Activated B cell treated with CpG ODN at 0.5 μM for 24 hours (primary cell): ENCODE results near the gene NRROS. TPM values are rescaled to one million over a fixed set of nuclear protein-coding genes. Genes with fewer than 3 reads are reported as not detected.

ENCODE experiments used
- ATAC-seq: fragments of 200-7000 bp; cut with Tn5 transposase; one replicate; pipeline ENCODE4 v1.10.0; 2021; ENCODE audit warnings: low read depth, mild to moderate bottlenecking, moderate library complexity
- CTCF ChIA-PET: fragments of 350-600 bp; sonication (Branson Sonifier 250); formaldehyde crosslinking; loops from one replicate; lab custom pipeline; 2021; ENCODE audit warnings: antibody characterized with exemption; lab: Charles Lee
- POLR2A ChIA-PET: fragments of 350-600 bp; sonication (Branson Sonifier 250); formaldehyde crosslinking; loops from one replicate; lab custom pipeline; 2021; ENCODE audit warnings: antibody characterized with exemption; lab: Charles Lee
- DNase-seq: peaks from one replicate; pipeline ENCODE4 v3.0.0; 2022
- H3K27ac Mint-ChIP-seq: one replicate; pipeline ENCODE4 v1.8.0; 2020; ENCODE audit warnings: mixed read lengths
- H3K27me3 Mint-ChIP-seq: one replicate; pipeline ENCODE4 v1.8.0; 2021; ENCODE audit warnings: mixed read lengths
- H3K36me3 Mint-ChIP-seq: one replicate; pipeline ENCODE4 v1.8.0; 2021; ENCODE audit warnings: low read depth, mixed read lengths
- H3K4me1 Mint-ChIP-seq: one replicate; pipeline ENCODE4 v1.8.0; 2021; ENCODE audit warnings: mixed read lengths
- H3K4me3 Mint-ChIP-seq: one replicate; pipeline ENCODE4 v1.8.0; 2020; ENCODE audit warnings: mild to moderate bottlenecking, mixed read lengths
- H3K9me3 Mint-ChIP-seq: one replicate; pipeline ENCODE4 v1.8.0; 2020; ENCODE audit warnings: mixed read lengths
- intact Hi-C: fragments of 100-400 bp; cut with micrococcal nuclease; formaldehyde crosslinking; loops from one replicate; pipeline ENCODE4 v1.15.1; 2024
- total RNA-seq: library from RNA; stranded (reverse); gene quantifications from 2 replicates; pipeline ENCODE4 v1.2.3, GENCODE V29; 2022
- TF ChIP-seq, protein P1 (sequence below): fragments of 200-600 bp; IDR thresholded peaks from one replicate; pipeline ENCODE4 v1.8.0; 2022; ENCODE audit warnings: antibody characterized with exemption, mild to moderate bottlenecking

NRROS gene
- total RNA-seq, 1 donor from 2014 or later: 92.4 TPM

DNA sequence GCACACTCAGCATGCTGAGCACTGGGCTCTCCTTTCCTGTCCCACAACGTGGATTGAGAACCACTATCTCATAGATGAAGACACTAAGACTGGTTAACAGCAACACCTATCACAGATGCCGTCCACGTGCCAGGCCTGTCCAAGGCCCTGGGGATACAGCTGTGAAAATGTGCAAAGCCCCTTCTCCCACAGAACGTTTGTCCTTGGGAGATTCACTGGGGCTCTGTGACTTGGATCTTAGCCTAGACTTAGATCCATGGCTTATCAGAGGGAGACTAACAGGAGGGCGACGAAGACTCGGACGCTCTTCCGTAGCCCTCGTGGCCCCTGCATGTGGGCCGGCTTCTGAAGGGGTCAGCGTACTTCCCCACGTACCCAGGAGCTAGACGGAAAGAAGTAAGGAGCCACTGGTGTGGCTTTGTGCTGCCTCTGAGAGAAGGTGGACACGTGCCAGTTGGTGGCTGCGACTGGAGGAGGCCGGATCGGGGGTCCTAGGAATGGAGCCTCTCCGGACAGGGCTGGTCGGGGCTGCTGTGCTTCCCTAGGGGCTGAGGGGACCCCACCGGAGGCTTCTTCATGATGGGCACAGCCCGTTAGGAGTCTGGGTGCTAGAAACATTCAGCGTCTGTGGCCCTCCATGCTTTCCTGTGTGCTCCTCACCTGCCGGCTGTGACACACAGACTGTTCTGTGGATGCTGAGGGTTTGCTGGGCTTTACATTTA is 964 bp downstream of the NRROS start:
- Mint-ChIP-seq H3K36me3 (peaks cover 46% of the 10 kb centered on the region), H3K27me3 (no peaks in the 10 kb centered on the region), H3K4me1 (peaks cover 79% of the 10 kb centered on the region), H3K4me3 (peak overlapping the region; percentile 90), H3K27ac (peak overlapping the region; percentile 99), H3K9me3 (no peaks in the 10 kb centered on the region)
- ChIA-PET CTCF (interaction anchor here (2.5 to 3.1 kb wide), 2 partner anchors 31 kb away, joined by 15 to 22 read pairs; no protein-coding TSS in a partner anchor), POLR2A (interaction anchor here (0.5 to 7.7 kb wide), 17 partner anchors 9 to 353 kb away, joined by 3 to 176 read pairs (median 5); partner anchors contain the start of genes CEP19, FBXO45, PAK2 and PCYT1A)
- no peak for ATAC-seq
- no peak for DNase-seq
- TF ChIP-seq, protein P1, sequence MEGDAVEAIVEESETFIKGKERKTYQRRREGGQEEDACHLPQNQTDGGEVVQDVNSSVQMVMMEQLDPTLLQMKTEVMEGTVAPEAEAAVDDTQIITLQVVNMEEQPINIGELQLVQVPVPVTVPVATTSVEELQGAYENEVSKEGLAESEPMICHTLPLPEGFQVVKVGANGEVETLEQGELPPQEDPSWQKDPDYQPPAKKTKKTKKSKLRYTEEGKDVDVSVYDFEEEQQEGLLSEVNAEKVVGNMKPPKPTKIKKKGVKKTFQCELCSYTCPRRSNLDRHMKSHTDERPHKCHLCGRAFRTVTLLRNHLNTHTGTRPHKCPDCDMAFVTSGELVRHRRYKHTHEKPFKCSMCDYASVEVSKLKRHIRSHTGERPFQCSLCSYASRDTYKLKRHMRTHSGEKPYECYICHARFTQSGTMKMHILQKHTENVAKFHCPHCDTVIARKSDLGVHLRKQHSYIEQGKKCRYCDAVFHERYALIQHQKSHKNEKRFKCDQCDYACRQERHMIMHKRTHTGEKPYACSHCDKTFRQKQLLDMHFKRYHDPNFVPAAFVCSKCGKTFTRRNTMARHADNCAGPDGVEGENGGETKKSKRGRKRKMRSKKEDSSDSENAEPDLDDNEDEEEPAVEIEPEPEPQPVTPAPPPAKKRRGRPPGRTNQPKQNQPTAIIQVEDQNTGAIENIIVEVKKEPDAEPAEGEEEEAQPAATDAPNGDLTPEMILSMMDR: no peak
- intact Hi-C loops: no loop called here

DNA sequence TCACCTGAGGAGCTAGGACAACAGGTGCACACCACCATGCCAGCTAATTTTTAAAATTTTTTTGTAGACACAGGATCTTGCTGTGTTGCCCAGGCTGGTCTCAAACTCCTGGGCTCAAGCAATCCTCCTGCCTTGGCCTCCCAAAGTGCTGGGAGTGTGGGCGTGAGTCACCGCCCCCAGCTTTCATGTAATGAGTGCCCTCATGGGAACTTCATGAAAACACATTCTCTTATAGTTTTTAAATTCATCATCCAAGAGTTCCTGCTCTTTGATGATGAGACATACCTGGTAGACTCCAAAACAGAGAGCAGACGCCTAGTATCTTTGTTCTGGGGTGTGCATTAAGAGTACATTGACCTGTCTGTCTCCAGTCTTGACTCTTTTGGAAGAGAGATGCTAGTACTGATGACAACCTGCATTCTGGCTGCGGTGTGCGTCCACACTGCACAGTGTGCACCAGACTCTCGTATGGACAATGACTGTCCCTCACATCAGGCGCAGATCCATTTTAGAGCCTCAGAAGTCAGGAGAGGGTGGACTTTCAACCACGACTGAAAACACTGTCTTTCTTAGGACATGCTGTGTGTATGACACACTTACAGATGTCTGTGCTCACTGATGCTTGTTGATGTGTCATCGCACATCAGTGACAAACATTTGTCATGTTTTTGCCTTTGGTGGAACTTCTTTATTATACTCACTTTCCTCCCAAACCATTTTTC is 2.0 kb downstream of the NRROS start:
- Mint-ChIP-seq H3K27me3 (no peaks in the 10 kb centered on the region), H3K9me3 (no peaks in the 10 kb centered on the region), H3K4me3 (peak overlapping the region; percentile 90), H3K27ac (peak overlapping the region; percentile 99), H3K36me3 (peaks cover 56% of the 10 kb centered on the region), H3K4me1 (peaks cover 82% of the 10 kb centered on the region)
- DNase-seq (peak; percentile 35), ATAC-seq (peak; percentile 28)
- TF ChIP-seq, protein P1: no peak
- POLR2A ChIA-PET: interaction anchor here (0.5 to 7.7 kb wide), 18 partner anchors 10 to 1027 kb away, joined by 3 to 176 read pairs (median 4); partner anchors contain the start of genes CEP19, FBXO45, PAK2 and PCYT1A
- intact Hi-C loops: loop anchor here (2.0 kb wide), 2 partner anchors 17 to 381 kb away; no protein-coding TSS in a partner anchor
- CTCF ChIA-PET: interaction anchor here (1.1 to 2.5 kb wide), 3 partner anchors 10 to 45 kb away, joined by 4 to 15 read pairs (median 5); no protein-coding TSS in a partner anchor

DNA sequence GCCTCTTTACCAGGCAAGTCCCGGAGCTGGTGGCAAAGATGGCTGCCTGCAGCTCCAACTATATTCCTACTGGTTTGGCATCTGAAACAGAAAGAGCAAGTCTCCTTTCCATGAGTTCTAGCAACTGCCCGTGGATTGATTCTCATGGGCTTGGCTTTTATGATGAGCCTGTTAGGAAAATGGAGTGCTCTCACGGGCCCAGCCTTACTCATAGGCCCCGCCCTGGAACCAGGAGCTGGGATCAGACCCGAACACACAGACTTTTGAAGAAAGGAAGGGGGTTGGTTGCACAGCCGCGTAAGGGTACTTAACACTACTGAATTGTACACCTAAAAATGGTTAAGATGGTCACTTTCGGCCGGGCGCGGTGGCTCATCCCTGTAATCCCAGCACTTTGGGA is 2.9 kb downstream of the NRROS start:
- POLR2A ChIA-PET: interaction anchor here (0.5 to 7.7 kb wide), 11 partner anchors 11 to 98 kb away, joined by 3 to 176 read pairs (median 5); partner anchors contain the start of genes CEP19, FBXO45, PAK2 and PIGX
- CTCF ChIA-PET: interaction anchor here (1.3 to 2.5 kb wide), 2 partner anchors 11 to 33 kb away, joined by 5 to 15 read pairs; no protein-coding TSS in a partner anchor
- peaks cover 87% of the 10 kb centered on the region for H3K4me1 Mint-ChIP-seq
- H3K27me3 Mint-ChIP-seq: no peaks in the 10 kb centered on the region
- intact Hi-C loops: loop anchor here (2.0 kb wide), 2 partner anchors 18 to 380 kb away; no protein-coding TSS in a partner anchor
- H3K4me3 Mint-ChIP-seq: peak overlapping the region; percentile 90
- DNase-seq: no peak
- H3K27ac Mint-ChIP-seq: peak overlapping the region; percentile 99
- no peak for ATAC-seq
- peaks cover 64% of the 10 kb centered on the region for H3K36me3 Mint-ChIP-seq
- TF ChIP-seq, protein P1: no peak
- H3K9me3 Mint-ChIP-seq: no peaks in the 10 kb centered on the region

DNA sequence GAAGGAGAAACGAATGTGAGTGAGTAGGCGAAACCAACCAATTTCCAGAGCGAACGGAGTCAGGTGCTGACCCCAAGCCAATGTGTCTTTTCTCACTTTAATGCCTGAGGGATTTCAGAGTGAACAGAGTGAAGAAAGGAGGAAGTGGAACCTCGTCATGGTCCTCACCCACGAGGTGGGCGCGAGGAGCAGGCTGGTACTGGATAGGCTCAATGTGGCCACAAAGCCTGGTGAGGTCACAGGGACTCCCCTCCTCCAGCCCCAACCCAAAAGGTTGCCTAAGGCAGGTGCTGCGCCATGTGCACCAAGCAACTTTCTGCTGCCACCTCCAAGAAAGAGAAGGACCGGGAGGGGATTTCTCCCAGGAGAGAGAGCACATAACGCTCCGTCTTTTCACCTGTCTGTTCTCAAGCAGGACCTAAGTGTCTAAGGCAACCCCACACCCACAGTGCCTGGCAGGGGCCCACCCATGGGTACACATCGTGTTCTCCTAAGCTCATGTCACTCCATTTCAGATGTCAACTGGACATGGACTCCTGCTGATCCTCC is 3.8 kb downstream of the NRROS start:
- Mint-ChIP-seq H3K27ac (peak overlapping the region; percentile 99), H3K27me3 (no peaks in the 10 kb centered on the region), H3K4me3 (peak overlapping the region; percentile 90), H3K36me3 (peaks cover 68% of the 10 kb centered on the region), H3K4me1 (peaks cover 81% of the 10 kb centered on the region), H3K9me3 (no peaks in the 10 kb centered on the region)
- DNase-seq (peak; percentile 80), ATAC-seq (peak; percentile 80)
- TF ChIP-seq, protein P1: no peak
- CTCF ChIA-PET: no interaction called here
- intact Hi-C loops: loop anchor here (1.0 to 2.0 kb wide), 9 partner anchors 11 to 380 kb away; partner anchors contain the start of genes CEP19, FBXO45, PAK2 and PIGX
- POLR2A ChIA-PET: interaction anchor here (0.6 to 7.7 kb wide), 8 partner anchors 11 to 364 kb away, joined by 3 to 176 read pairs (median 4); partner anchors contain the start of genes CEP19, PAK2 and PIGX
